ENCODE results near the gene THSD7B. TPM values are rescaled to one million over a fixed set of nuclear protein-coding genes. Genes with fewer than 3 reads are reported as not detected.

The THSD7B gene
- total RNA-seq, 2 donors from 2014 or later = 0.51 to 5.4 TPM

DNA sequence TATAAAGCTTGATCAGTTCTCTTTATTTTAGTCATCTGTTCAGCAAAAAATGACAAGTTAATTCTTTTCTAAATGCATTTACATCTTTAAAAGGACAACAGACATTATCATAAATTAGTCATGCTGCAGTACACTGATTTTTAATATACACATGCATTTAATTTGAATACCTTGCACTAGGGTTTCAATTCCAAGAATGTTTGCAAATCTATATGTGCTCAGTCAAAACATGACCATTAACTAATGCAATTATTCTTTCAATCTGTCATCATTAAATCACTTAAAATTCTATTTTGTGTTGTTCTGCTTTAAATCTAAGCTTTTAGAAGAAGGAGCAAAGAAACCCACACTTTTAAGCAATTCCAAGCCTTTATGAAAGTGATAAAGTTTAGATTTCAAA, 342.6 kb downstream of the THSD7B start:
- Histone ChIP-seq H3K27ac (no peak overlapping the region), H3K4me1 (replicated peaks) (no peaks in the 10 kb centered on the region), H3K27me3 (replicated peaks; ENCODE audit: insufficient read depth) (no peaks in the 10 kb centered on the region), H3K9me3 (no peaks in the 10 kb centered on the region), H3K4me3 (no peak overlapping the region), H3K36me3 (no peaks in the 10 kb centered on the region)
- no peak for DNase-seq (ENCODE audit: low spot score)
- intact Hi-C loops (cut with DNase I) = no loop called here
- no peak for TF ChIP-seq POLR2A (IDR thresholded peaks at IDR 0.05)
- TF ChIP-seq, protein P1, sequence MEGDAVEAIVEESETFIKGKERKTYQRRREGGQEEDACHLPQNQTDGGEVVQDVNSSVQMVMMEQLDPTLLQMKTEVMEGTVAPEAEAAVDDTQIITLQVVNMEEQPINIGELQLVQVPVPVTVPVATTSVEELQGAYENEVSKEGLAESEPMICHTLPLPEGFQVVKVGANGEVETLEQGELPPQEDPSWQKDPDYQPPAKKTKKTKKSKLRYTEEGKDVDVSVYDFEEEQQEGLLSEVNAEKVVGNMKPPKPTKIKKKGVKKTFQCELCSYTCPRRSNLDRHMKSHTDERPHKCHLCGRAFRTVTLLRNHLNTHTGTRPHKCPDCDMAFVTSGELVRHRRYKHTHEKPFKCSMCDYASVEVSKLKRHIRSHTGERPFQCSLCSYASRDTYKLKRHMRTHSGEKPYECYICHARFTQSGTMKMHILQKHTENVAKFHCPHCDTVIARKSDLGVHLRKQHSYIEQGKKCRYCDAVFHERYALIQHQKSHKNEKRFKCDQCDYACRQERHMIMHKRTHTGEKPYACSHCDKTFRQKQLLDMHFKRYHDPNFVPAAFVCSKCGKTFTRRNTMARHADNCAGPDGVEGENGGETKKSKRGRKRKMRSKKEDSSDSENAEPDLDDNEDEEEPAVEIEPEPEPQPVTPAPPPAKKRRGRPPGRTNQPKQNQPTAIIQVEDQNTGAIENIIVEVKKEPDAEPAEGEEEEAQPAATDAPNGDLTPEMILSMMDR (IDR thresholded peaks at IDR 0.05) = no peak
- TF ChIP-seq POLR2AphosphoS5 (IDR thresholded peaks at IDR 0.05) = no peak

DNA sequence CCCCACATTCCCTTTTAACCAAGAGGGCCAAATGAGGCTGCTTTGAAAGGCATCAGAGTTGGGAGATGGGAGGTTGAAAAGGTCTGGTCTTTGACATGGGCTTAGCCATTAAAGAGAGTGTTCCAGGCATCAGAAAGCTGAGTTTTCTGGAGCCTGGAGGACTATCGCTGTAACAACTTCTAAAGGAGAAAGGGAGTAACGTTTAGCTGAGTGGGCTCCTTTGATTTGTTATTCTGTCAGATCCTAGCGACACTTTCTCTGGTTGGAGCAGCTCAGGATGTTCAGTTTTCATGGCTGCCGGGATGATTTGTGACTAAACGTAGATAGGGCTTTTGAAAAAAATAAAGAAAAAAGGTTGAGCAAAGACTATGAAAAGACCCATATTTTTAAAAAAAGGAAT, 346.6 kb downstream of the THSD7B start:
- no peak overlapping the region for H3K4me3 ChIP-seq
- H3K4me1 ChIP-seq (replicated peaks) = no peaks in the 10 kb centered on the region
- H3K27ac ChIP-seq = no peak overlapping the region
- intact Hi-C loops (cut with DNase I) = no loop called here
- H3K27me3 ChIP-seq (replicated peaks; ENCODE audit: insufficient read depth) = no peaks in the 10 kb centered on the region
- no peaks in the 10 kb centered on the region for H3K9me3 ChIP-seq
- no peak for DNase-seq (ENCODE audit: low spot score)
- H3K36me3 ChIP-seq = no peaks in the 10 kb centered on the region
- TF ChIP-seq, protein P1 (IDR thresholded peaks at IDR 0.05) = no peak
- no peak for TF ChIP-seq POLR2AphosphoS5 (IDR thresholded peaks at IDR 0.05)
- no peak for TF ChIP-seq POLR2A (IDR thresholded peaks at IDR 0.05)
- WGBS = 66% methylated on average over 5 of the region's 5 CpGs

DNA sequence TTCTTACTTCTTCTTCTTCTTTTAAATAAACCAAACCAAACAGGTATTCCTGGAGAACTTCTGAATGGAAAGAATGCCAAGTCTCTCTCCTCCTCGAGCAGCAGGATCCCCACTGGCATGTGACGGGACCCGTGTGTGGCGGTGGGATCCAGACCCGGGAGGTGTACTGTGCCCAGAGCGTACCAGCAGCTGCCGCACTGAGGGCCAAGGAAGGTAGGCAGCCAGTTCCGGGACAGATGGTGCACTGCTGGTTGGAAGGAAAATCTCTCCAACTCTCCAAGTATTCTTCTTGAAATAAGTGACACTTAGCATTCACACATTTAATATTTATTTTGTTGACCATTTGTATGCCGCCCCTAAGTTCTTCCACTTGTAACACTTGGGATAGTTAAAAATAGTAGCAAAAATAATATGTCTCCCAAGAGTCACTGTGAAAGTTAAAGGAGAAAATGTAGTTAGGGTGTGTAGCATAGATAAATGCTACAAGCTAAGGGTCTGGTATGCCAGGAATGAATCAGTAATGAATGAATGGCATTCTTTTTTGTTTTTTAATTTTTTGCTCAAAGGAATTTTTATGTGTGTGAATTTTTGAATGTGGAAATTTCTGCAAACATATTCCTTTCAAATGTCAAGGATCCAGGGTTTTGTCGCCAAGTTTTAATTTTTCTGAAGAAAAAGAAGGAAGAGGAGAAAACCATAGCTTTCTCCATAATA, 349.9 kb downstream of the THSD7B start:
- intact Hi-C loops (cut with DNase I) = no loop called here
- H3K9me3 ChIP-seq = no peaks in the 10 kb centered on the region

DNA sequence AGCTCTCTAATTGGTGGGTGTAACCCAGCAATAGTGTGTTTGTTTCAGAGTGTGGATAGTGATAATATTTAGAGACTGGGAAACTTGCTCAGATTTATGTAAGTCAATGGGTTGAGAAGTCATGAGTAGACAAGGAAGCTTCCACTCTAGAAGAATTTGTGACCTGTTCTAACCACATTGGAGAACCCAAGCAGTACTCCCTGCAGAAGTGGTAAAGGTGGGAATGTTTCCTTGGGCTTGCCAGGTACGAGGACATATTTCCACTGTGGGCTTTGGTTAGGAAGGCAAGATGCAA, 350.4 kb downstream of the THSD7B start:
- H3K9me3 ChIP-seq = no peaks in the 10 kb centered on the region
- H3K27ac ChIP-seq = no peak overlapping the region
- no peaks in the 10 kb centered on the region for H3K36me3 ChIP-seq
- no peaks in the 10 kb centered on the region for H3K4me1 ChIP-seq (replicated peaks)
- WGBS = 88% methylated on average over 1 of the region's 1 CpG
- H3K4me3 ChIP-seq = no peak overlapping the region
- TF ChIP-seq POLR2A (IDR thresholded peaks at IDR 0.05) = no peak
- no peak for DNase-seq (ENCODE audit: low spot score)
- intact Hi-C loops (cut with DNase I) = no loop called here
- no peaks in the 10 kb centered on the region for H3K27me3 ChIP-seq (replicated peaks; ENCODE audit: insufficient read depth)

More for the DNA sequence above, 349.9 kb downstream of the THSD7B start:
- Histone ChIP-seq H3K4me1 (replicated peaks) (no peaks in the 10 kb centered on the region), H3K36me3 (no peaks in the 10 kb centered on the region), H3K27me3 (replicated peaks; ENCODE audit: insufficient read depth) (no peaks in the 10 kb centered on the region), H3K4me3 (no peak overlapping the region), H3K27ac (no peak overlapping the region)
- no peak for TF ChIP-seq POLR2AphosphoS5 (IDR thresholded peaks at IDR 0.05)
- TF ChIP-seq, protein P1 (IDR thresholded peaks at IDR 0.05) = no peak
- TF ChIP-seq POLR2A (IDR thresholded peaks at IDR 0.05) = no peak
- DNase-seq (ENCODE audit: low spot score) = no peak
- WGBS = 84% methylated on average over 10 of the region's 10 CpGs

DNA sequence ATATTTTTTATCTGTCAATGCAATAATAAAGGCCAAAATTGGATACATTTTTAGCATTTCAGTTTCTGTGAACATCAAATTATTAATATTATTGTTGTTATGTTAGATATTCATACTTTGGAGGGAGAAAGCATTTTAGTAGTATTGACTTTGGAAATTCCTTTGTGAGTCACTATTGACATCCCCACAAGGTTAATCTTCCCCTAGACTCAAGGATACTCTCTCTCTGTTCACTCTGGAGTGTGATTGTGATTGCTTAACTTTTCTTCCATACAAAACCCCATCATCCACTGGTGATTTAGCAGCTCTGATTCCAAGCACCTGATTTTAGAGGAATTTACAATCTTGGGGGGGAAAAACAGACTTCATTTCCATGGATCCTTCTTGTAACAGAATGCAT, 352.0 kb downstream of the THSD7B start:
- no peak for DNase-seq (ENCODE audit: low spot score)
- no peaks in the 10 kb centered on the region for H3K36me3 ChIP-seq
- no peaks in the 10 kb centered on the region for H3K27me3 ChIP-seq (replicated peaks; ENCODE audit: insufficient read depth)
- no peaks in the 10 kb centered on the region for H3K9me3 ChIP-seq
- no peaks in the 10 kb centered on the region for H3K4me1 ChIP-seq (replicated peaks)
- intact Hi-C loops (cut with DNase I) = no loop called here
- H3K27ac ChIP-seq = no peak overlapping the region
- no peak overlapping the region for H3K4me3 ChIP-seq
- TF ChIP-seq POLR2A (IDR thresholded peaks at IDR 0.05) = no peak
- no peak for TF ChIP-seq POLR2AphosphoS5 (IDR thresholded peaks at IDR 0.05)

DNA sequence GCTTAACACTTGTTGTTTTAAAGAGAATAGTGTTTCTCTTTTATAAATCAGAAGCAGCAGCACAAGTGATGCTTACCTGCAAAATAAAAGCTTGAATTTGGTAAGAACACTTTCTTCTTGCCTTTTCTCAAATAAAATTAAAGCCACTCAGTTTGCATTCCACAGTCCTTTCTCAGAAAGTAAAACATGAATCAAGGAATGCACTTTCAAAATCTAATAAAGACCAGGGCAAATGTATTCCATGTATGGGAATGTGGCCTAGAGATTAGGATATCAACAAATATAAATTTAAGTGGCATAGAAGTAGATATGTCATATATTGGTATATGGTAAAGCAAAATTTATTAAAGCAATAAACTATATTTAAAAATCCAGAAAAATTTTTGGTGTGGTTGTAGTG, 352.8 kb downstream of the THSD7B start:
- Histone ChIP-seq H3K27me3 (replicated peaks; ENCODE audit: insufficient read depth) (no peaks in the 10 kb centered on the region), H3K4me3 (no peak overlapping the region), H3K27ac (no peak overlapping the region), H3K36me3 (no peaks in the 10 kb centered on the region), H3K9me3 (no peaks in the 10 kb centered on the region), H3K4me1 (replicated peaks) (no peaks in the 10 kb centered on the region)
- TF ChIP-seq, protein P1 (IDR thresholded peaks at IDR 0.05) = no peak
- TF ChIP-seq POLR2AphosphoS5 (IDR thresholded peaks at IDR 0.05) (no peak), POLR2A (IDR thresholded peaks at IDR 0.05) (no peak)
- no peak for DNase-seq (ENCODE audit: low spot score)
- intact Hi-C loops (cut with DNase I) = no loop called here

Data from prostate gland (tissue), 2 donors.